Ecto neural progenitor cell (in vitro differentiated cells): ENCODE data around the gene CSTF1.
"Not testable (repeated sequence)": the region's sequence is repeated elsewhere in the genome, so short reads cannot be mapped to it uniquely, and the experiment has no call there.

Experiments
- DNase-seq: peaks from one replicate; pipeline ENCODE4 v3.0.0-alpha.2; 2018; ENCODE audit warnings: low spot score

The CSTF1 gene

GRCh38 chr20:56369179-56369578 is 23.3 kb upstream of the CSTF1 start:
- no peak for DNase-seq

- no peak for DNase-seq
These were observed 20.5 kb upstream of the CSTF1 start for GRCh38 chr20:56371977-56372376.

- no peak for DNase-seq
These were observed 19.6 kb upstream of the CSTF1 start for GRCh38 chr20:56372850-56373249.

- DNase-seq = no peak
These were observed 18.5 kb upstream of the CSTF1 start for GRCh38 chr20:56373942-56374341.

GRCh38 chr20:56376331-56376730 is 16.1 kb upstream of the CSTF1 start:
- no peak for DNase-seq

- DNase-seq = no peak
These were observed 14.1 kb upstream of the CSTF1 start for GRCh38 chr20:56378386-56378785.

GRCh38 chr20:56380375-56380774 is 12.1 kb upstream of the CSTF1 start:
- DNase-seq = no peak

GRCh38 chr20:56381501-56381900 is 10.9 kb upstream of the CSTF1 start:
- DNase-seq = no peak

- DNase-seq = no peak
These were observed 9.7 kb upstream of the CSTF1 start for GRCh38 chr20:56382696-56383095.

- no peak for DNase-seq
These were observed 9.1 kb upstream of the CSTF1 start for GRCh38 chr20:56383334-56383733.

- no peak for DNase-seq
These were observed 7.3 kb upstream of the CSTF1 start for GRCh38 chr20:56385130-56385529.

- no peak for DNase-seq
These were observed 6.2 kb upstream of the CSTF1 start for GRCh38 chr20:56386219-56386618.

- DNase-seq = no peak
These were observed 3.6 kb upstream of the CSTF1 start for GRCh38 chr20:56388882-56389281.

GRCh38 chr20:56389807-56390206 is 2.6 kb upstream of the CSTF1 start:
- no peak for DNase-seq

- DNase-seq = not testable (repeated sequence)
These were observed 2.0 kb upstream of the CSTF1 start for GRCh38 chr20:56390396-56390795.

- DNase-seq = no peak
These were observed 1.4 kb upstream of the CSTF1 start for GRCh38 chr20:56391037-56391436.

GRCh38 chr20:56391596-56392131 is 781 bp upstream of the CSTF1 start:
- no peak for DNase-seq

- no peak for DNase-seq
These were observed 537 bp downstream of the CSTF1 start for GRCh38 chr20:56392881-56393482.

GRCh38 chr20:56393653-56394052 is 1.2 kb downstream of the CSTF1 start:
- DNase-seq = no peak

- DNase-seq = no peak
These were observed 2.7 kb downstream of the CSTF1 start for GRCh38 chr20:56395166-56395565.

GRCh38 chr20:56400001-56400640 is 7.7 kb downstream of the CSTF1 start:
- no peak for DNase-seq

GRCh38 chr20:56403465-56403864 is 11.0 kb downstream of the CSTF1 start:
- no peak for DNase-seq

- DNase-seq = not testable (repeated sequence)
These were observed 12.9 kb downstream of the CSTF1 start for GRCh38 chr20:56405356-56405755.

GRCh38 chr20:56406910-56407309 is 14.5 kb downstream of the CSTF1 start:
- DNase-seq = no peak
